Measurements from ENCODE around the gene PCNT.

PCNT gene

GRCh38 chr21:46284733-46285132 is 39.2 kb upstream of the PCNT start:
- no peak for TF ChIP-seq EZH2phosphoT487 (IDR thresholded peaks at IDR 0.05; ENCODE audit: low read depth)
- no peak for TF ChIP-seq CTCF (IDR thresholded peaks at IDR 0.05; ENCODE audit: low read depth, low read length)
- H3K4me3 ChIP-seq (ENCODE audit: low read length): peak overlapping the region; percentile 79
- peaks cover 23% of the 10 kb centered on the region for H3K4me1 ChIP-seq (ENCODE audit: low read length)
- H3K27ac ChIP-seq (ENCODE audit: low read length): 0 out of 2 replicates have a peak overlapping the region, but pooled peaks have one; percentile 83
- H3K4me2 ChIP-seq (ENCODE audit: low read length): peak overlapping the region; percentile 95
- H3K27me3 ChIP-seq (ENCODE audit: low read depth, low read length): no peaks in the 10 kb centered on the region
- H3K79me2 ChIP-seq (ENCODE audit: low read length): peaks cover 61% of the 10 kb centered on the region
- no peak overlapping the region for H2AFZ ChIP-seq (ENCODE audit: low read depth, low read length)
- H3K9ac ChIP-seq (ENCODE audit: low read length): no peak overlapping the region; the same call in 1 of the 2 replicates
- no peaks in the 10 kb centered on the region for H4K20me1 ChIP-seq (ENCODE audit: insufficient read depth, low read length)
- H3K36me3 ChIP-seq (replicated peaks; ENCODE audit: low read depth, low read length): peaks cover 23% of the 10 kb centered on the region
- H3K9me3 ChIP-seq (ENCODE audit: insufficient read depth, low read length): no peaks in the 10 kb centered on the region

GRCh38 chr21:46285206-46285661 is 38.7 kb upstream of the PCNT start, which contains the start of gene MCM3AP:
MCM3AP (minus strand) TSS chr21:46285611; CDS start chr21:46285286, 325 bp downstream.
- H4K20me1 ChIP-seq (ENCODE audit: insufficient read depth, low read length): no peaks in the 10 kb centered on the region
- peak within 1 kb of the TSS; percentile 83 for H3K27ac ChIP-seq (ENCODE audit: low read length)
- peaks cover 23% of the 10 kb centered on the region for H3K4me1 ChIP-seq (ENCODE audit: low read length)
- H3K4me2 ChIP-seq (ENCODE audit: low read length): peak within 1 kb of the TSS; percentile 95
- peaks cover 20% of the 10 kb centered on the region for H3K36me3 ChIP-seq (replicated peaks; ENCODE audit: low read depth, low read length)
- peaks cover 61% of the 10 kb centered on the region for H3K79me2 ChIP-seq (ENCODE audit: low read length)
- no peaks in the 10 kb centered on the region for H3K27me3 ChIP-seq (ENCODE audit: low read depth, low read length)
- peak within 1 kb of the TSS; percentile 70 for H3K9ac ChIP-seq (ENCODE audit: low read length)
- H2AFZ ChIP-seq (ENCODE audit: low read depth, low read length): peak within 1 kb of the TSS; percentile 17; the same call in 1 of the 2 replicates
- no peak for TF ChIP-seq CTCF (IDR thresholded peaks at IDR 0.05; ENCODE audit: low read depth, low read length)
- TF ChIP-seq EZH2phosphoT487 (IDR thresholded peaks at IDR 0.05; ENCODE audit: low read depth): no peak
- H3K4me3 ChIP-seq (ENCODE audit: low read length): peak within 1 kb of the TSS; percentile 79
- no peaks in the 10 kb centered on the region for H3K9me3 ChIP-seq (ENCODE audit: insufficient read depth, low read length)

- Histone ChIP-seq H2AFZ (ENCODE audit: low read depth, low read length) (peak within 1 kb of the TSS; percentile 47), H3K36me3 (replicated peaks; ENCODE audit: low read depth, low read length) (peaks cover 20% of the 10 kb centered on the region), H3K4me1 (ENCODE audit: low read length) (peaks cover 27% of the 10 kb centered on the region)
Measured at GRCh38 chr21:46285761-46286647, 38.0 kb upstream of the PCNT start, which contains the start of gene YBEY. YBEY (plus strand) TSS chr21:46286342; CDS start chr21:46286914, 572 bp downstream.

More at GRCh38 chr21:46285761-46286647, 38.0 kb upstream of the PCNT start, which contains the start of gene YBEY:
- H3K9me3 ChIP-seq (ENCODE audit: insufficient read depth, low read length): no peaks in the 10 kb centered on the region
- H3K4me3 ChIP-seq (ENCODE audit: low read length): peak within 1 kb of the TSS; percentile 79
- H3K9ac ChIP-seq (ENCODE audit: low read length): peak within 1 kb of the TSS; percentile 70
- no peaks in the 10 kb centered on the region for H4K20me1 ChIP-seq (ENCODE audit: insufficient read depth, low read length)
- H3K4me2 ChIP-seq (ENCODE audit: low read length): peak within 1 kb of the TSS; percentile 95
- TF ChIP-seq CTCF (IDR thresholded peaks at IDR 0.05; ENCODE audit: low read depth, low read length) (peak; percentile 25), EZH2phosphoT487 (IDR thresholded peaks at IDR 0.05; ENCODE audit: low read depth) (no peak)
- peak within 1 kb of the TSS; percentile 83 for H3K27ac ChIP-seq (ENCODE audit: low read length)
- peaks cover 56% of the 10 kb centered on the region for H3K79me2 ChIP-seq (ENCODE audit: low read length)
- no peaks in the 10 kb centered on the region for H3K27me3 ChIP-seq (ENCODE audit: low read depth, low read length)

Measured in OCI-LY3 (cell line).